D721Med (cell line): ENCODE measurements around the gene CCDC196.

Experiments used
- DNase-seq: peaks from one replicate; pipeline ENCODE4 v3.0.0; 2011; ENCODE audit warnings: low spot score; ENCODE audit not compliant: insufficient read length
- FAIRE-seq: peaks from 2 replicates; lab custom pipeline; 2011; peaks lifted over from hg19 to GRCh38; lab: Jason Lieb, UNC
- TF ChIP-seq, protein P1 (sequence below): IDR thresholded peaks from 2 replicates; pipeline ENCODE4 v1.5.1; 2012; ENCODE audit warnings: mild to moderate bottlenecking, control low read depth; ENCODE audit not compliant: insufficient read depth; ENCODE audit errors: missing control alignments

Gene CCDC196

DNA sequence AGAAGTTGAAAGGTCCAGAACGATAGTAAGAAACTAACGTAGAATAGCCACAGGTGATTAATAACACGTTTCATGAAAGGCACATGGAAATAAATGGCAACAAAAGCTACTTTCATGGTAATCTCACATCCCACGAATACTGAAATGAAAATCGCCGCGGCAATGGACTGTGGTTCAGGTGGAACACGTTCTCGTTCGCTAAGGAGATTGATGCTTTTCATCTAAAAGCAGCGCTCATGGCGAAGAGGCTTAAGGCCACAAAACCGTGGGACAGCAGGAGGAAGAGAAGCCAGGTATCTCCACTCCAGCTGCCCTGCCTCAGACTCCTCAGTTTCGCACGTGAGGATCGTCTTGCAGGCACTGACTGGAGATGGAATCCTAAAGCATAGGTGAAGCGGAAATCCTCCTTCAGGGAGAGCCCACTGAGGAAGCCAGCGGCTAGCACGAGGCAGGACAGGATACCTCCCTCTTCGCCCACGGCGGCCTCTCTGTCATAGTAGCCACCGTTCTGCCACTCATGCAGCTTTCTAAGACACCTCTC is 21.1 kb downstream of the CCDC196 start:
- TF ChIP-seq, protein P1, sequence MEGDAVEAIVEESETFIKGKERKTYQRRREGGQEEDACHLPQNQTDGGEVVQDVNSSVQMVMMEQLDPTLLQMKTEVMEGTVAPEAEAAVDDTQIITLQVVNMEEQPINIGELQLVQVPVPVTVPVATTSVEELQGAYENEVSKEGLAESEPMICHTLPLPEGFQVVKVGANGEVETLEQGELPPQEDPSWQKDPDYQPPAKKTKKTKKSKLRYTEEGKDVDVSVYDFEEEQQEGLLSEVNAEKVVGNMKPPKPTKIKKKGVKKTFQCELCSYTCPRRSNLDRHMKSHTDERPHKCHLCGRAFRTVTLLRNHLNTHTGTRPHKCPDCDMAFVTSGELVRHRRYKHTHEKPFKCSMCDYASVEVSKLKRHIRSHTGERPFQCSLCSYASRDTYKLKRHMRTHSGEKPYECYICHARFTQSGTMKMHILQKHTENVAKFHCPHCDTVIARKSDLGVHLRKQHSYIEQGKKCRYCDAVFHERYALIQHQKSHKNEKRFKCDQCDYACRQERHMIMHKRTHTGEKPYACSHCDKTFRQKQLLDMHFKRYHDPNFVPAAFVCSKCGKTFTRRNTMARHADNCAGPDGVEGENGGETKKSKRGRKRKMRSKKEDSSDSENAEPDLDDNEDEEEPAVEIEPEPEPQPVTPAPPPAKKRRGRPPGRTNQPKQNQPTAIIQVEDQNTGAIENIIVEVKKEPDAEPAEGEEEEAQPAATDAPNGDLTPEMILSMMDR: no peak
- DNase-seq: no peak
- FAIRE-seq: no peak

DNA sequence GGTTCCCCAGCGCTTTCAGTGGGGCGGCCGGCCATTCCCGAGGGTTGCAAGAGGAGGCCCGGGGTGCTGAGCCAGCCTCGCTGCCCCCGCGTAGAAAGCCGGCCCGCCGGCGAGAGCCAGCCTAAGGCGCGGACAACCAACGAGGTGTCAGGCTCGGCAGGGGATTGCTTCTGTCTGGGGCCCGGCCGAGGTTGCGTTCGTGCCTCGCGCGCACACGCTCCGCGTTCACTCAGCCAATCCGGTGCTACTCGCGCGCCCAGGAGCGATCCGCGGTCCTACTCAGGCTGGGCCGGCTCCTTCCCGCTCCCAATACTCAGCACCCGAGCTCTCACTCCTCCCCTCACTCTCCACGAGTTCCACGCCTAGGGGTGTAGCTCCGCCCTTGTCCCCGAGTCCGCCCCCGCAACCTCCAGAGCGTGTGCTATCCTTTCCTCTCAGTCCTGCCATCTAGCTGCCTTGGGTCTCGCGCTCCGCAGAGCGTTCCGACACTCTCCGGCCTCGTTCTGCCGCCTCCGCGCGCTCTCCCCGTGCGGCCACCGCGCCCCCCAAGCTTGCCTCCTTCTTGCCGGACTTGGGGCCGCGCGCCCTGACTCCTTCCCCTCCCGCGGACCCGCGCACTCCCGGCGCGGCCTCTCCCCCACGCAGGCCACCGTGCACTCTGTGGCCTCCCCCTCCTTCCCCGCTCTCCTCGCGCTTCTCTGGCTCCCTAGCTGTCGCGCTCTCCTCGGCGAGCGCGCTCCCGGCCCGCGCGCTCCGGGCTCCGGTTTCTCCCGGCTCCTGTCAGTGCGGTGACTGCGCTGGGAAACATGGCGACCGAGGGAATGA is 21.8 kb downstream of the CCDC196 start, which contains the start of gene GPHN:
TSS of gene GPHN (plus strand) at position 426 of the 825 bp plus-strand sequence.
- FAIRE-seq (no peak), DNase-seq (peak; percentile 44)
- TF ChIP-seq, protein P1: no peak

DNA sequence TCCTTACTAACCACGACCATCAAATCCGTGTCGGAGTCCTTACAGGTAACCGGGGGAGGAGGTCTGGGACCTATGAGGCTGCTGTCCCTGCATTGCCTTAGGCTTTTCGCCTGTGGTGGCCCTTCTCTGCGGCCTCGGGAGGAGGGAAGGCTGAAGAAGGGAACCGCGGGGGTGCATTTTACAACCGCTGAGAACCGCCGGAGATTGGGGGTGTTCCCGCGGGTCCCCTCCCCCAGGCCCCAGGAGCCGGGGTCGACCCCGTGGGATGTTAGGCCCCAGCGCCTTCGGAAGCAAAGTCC is 22.3 kb downstream of the CCDC196 start:
- no peak for FAIRE-seq
- TF ChIP-seq, protein P1: no peak
- no peak for DNase-seq

DNA sequence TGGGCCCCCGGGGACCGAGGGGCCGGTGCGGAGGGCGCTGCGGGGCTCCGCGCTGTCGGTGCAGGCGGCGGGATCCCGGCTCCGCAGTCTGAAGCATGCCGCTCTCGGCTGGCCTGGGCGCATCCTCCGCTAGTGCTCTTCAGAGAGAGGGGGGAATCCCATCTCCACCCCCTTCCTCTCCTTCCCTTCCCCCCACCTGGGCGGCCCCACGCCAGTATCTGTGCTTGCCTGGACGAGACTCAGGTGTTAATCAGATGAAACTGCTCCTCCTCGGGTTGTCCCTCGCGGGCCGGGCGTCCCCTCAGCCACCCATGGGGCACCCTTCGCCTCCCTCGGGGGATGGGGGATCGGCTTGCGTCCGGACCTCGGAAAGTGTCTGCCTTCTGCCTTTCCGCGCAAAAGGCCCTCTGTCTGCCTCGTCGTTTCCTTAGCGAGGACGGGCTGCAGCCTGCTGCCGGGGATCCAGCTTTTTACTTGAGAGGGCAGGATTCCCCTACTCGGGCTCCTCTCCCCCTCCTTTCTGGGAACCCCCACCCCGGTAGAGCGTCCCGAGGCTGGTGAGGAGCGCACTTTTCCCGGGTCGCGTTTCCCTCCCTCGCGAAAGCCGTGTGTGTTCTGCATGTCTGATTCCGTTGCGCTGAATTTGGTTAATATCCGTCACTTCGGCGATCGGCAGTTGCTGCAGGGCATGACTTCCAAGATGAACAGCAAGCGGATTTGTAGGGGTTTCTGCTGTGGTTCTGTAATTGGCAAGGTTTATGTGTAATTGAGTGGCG is 22.9 kb downstream of the CCDC196 start:
- TF ChIP-seq, protein P1: no peak
- FAIRE-seq (no peak), DNase-seq (no peak)

DNA sequence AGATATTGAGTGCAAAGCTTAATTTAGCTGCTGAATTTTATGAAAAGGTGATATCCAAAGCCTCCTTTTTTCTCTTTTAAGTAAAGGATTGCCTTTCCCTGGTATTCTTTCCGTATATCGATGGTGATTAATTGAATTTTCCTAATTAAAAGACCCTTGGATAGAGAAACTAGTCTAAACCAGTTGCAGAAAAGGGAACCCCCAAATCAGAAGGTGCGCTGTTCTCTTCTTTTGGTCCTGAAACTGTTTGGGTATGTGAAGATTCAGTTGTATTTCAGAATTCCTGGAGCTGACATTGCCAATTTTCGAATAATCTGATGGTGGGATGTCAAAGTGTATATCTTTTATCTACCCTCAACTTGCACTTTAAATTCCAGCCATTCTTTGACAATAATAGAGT is 23.7 kb downstream of the CCDC196 start:
- TF ChIP-seq, protein P1: no peak
- FAIRE-seq (no peak), DNase-seq (no peak)

DNA sequence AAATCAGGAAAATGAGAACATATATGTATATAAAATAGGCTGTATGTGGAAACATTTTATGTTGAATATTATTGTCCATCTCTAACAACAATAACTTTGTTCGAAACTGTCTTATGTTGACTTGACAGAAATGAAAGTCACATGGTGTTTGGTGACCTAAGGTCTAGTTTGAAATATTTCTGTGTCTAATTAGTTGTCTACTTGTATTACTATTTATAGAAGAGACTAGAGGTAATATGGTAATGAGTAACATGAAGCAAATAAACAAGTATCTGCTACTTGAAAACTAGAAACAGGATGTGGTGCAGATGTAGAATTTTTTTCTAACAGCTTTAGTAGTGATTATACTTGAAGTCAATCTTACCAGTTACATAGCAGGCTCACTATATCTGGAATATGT is 25.7 kb downstream of the CCDC196 start:
- no peak for DNase-seq
- FAIRE-seq: peak; percentile 74
- TF ChIP-seq, protein P1: no peak
